ENCODE measurements around the gene TTLL11. TPM values are rescaled to one million over a fixed set of nuclear protein-coding genes. Genes with fewer than 3 reads are reported as not detected.

TTLL11 gene
- total RNA-seq, 1 experiment from 2014 or later: 1.5 TPM

DNA sequence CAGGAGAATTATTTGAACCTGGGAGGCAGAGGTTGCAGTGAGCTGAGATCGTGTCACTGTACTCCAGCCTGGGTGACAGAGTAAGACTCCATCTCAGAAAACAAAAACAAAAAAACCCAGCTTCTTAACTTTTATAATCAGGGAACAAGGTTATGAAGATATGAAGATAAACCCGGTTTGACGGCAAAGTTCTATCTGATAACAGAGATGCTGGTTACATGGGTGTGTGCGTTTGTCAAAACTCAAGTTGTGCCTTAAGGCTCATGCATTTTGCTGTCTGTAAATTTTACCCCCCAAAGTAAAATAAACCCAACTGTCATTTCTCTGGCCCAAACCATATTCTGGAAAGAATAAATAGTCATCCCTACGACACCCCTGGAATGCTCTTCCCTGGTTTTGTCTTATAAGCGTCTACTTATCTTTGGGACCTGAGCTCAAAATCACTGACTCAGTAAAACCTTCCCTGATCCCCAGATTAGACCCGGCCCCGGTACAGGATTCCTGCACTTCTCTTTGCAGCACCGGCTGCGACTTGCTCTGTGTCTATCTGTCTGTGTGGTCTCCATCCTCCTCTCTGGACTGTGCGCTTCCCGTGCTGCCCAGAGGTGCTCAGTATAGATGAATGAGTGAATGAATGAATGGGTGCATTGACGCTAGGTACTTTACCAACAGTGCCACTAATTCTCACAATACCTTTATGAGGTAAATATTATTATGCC lies 269.5 kb downstream of the TTLL11 start:
- no peak overlapping the region for H3K56ac ChIP-seq (ENCODE audit: insufficient read length, low read depth, low read length)
- H3K9ac ChIP-seq (ENCODE audit: extremely low read depth, insufficient read length, low read length): no peak overlapping the region
- H3K36me3 Mint-ChIP-seq (ENCODE audit: insufficient read depth in 1 of 3, low read depth in 3 of 3): no peaks in the 10 kb centered on the region
- no peak for DNase-seq
- H3K4me1 Mint-ChIP-seq: peaks cover 26 to 40% of the 10 kb centered on the region in 2 experiments
- no peak overlapping the region for H3T11ph ChIP-seq (ENCODE audit: low read length)
- no peak overlapping the region for H2AK5ac ChIP-seq (ENCODE audit: insufficient read length, low read length)
- H2BK20ac ChIP-seq (ENCODE audit: low read depth, low read length, poor library complexity, severe bottlenecking): no peak overlapping the region
- no peak overlapping the region for H4K5ac ChIP-seq (ENCODE audit: insufficient read length, low read depth, low read length)
- no CpG with 5 or more reads among the region's 13 CpGs for WGBS (ENCODE audit: extremely low coverage, insufficient read length, low lambda C conversion rate)
- peaks cover 3% of the 10 kb centered on the region; the same call in 1 of the 2 replicates for H3K4me1 ChIP-seq (ENCODE audit: insufficient read depth, low read length)
- peaks cover 2% of the 10 kb centered on the region for H3K27me3 Mint-ChIP-seq (ENCODE audit: low read depth)
- no peaks in the 10 kb centered on the region for H3K9me3 ChIP-seq (ENCODE audit: control insufficient read depth, low read depth, low read length)
- H2BK120ac ChIP-seq (ENCODE audit: low read depth, low read length, poor library complexity, severe bottlenecking): no peak overlapping the region
- no peak overlapping the region for H3K14ac ChIP-seq (ENCODE audit: insufficient read depth, low read length)
- H2AFZ ChIP-seq (ENCODE audit: low read length): no peak overlapping the region
- H3K79me2 ChIP-seq (ENCODE audit: insufficient read depth, low read length): no peaks in the 10 kb centered on the region
- H4K91ac ChIP-seq (ENCODE audit: insufficient read length, low read depth, low read length): no peak overlapping the region
- no peak overlapping the region for H3K18ac ChIP-seq (ENCODE audit: insufficient read length, low read depth, low read length)
- H3K23me2 ChIP-seq (ENCODE audit: insufficient read length, low read depth, low read length, poor library complexity, severe bottlenecking): no peaks in the 10 kb centered on the region
- no peaks in the 10 kb centered on the region for H3K27me3 ChIP-seq (ENCODE audit: insufficient read depth, low read length)
- H3K9me3 Mint-ChIP-seq: no peaks in the 10 kb centered on the region; a peak in 2 of 5 replicates
- H4K8ac ChIP-seq (replicated peaks; ENCODE audit: insufficient read length, low read depth, low read length): no peak overlapping the region
- no peaks in the 10 kb centered on the region for H3K79me1 ChIP-seq (ENCODE audit: insufficient read depth, low read depth, low read length, poor library complexity, severe bottlenecking)
- H3K27ac ChIP-seq (ENCODE audit: insufficient read length, low read depth, low read length): no peak overlapping the region
- no peak overlapping the region for H3K23ac ChIP-seq (ENCODE audit: insufficient read length, low read depth, low read length)
- no peak overlapping the region for H3K4ac ChIP-seq (ENCODE audit: low read depth, low read length)
- H3K4me2 ChIP-seq (ENCODE audit: insufficient read depth, insufficient read length, low read length): no peak overlapping the region
- no peaks in the 10 kb centered on the region for H4K20me1 ChIP-seq (ENCODE audit: control insufficient read depth, insufficient read depth, insufficient read length)
- TF ChIP-seq, protein P1, sequence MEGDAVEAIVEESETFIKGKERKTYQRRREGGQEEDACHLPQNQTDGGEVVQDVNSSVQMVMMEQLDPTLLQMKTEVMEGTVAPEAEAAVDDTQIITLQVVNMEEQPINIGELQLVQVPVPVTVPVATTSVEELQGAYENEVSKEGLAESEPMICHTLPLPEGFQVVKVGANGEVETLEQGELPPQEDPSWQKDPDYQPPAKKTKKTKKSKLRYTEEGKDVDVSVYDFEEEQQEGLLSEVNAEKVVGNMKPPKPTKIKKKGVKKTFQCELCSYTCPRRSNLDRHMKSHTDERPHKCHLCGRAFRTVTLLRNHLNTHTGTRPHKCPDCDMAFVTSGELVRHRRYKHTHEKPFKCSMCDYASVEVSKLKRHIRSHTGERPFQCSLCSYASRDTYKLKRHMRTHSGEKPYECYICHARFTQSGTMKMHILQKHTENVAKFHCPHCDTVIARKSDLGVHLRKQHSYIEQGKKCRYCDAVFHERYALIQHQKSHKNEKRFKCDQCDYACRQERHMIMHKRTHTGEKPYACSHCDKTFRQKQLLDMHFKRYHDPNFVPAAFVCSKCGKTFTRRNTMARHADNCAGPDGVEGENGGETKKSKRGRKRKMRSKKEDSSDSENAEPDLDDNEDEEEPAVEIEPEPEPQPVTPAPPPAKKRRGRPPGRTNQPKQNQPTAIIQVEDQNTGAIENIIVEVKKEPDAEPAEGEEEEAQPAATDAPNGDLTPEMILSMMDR (conservative IDR thresholded peaks at IDR 0.05): no peak
- H3K27ac Mint-ChIP-seq: no peak overlapping the region
- no peak overlapping the region for H2BK12ac ChIP-seq (ENCODE audit: insufficient read length, low read depth, low read length)
- no peak overlapping the region for H2BK5ac ChIP-seq (ENCODE audit: insufficient read length, low read length)
- H2BK15ac ChIP-seq (ENCODE audit: low read depth, low read length): no peak overlapping the region
- H3K4me3 Mint-ChIP-seq: no peak overlapping the region

All from H9 (cell line).